Sigmoid colon (tissue), 7 donors: ENCODE results near the gene MINDY2. TPM values are rescaled to one million over a fixed set of nuclear protein-coding genes. Genes with fewer than 3 reads are reported as not detected.

Experiments used
- DNase-seq: peaks from one replicate; pipeline ENCODE4 v3.0.0-alpha.2; 2019
- H3K27ac ChIP-seq, 4 donors: fragments of 200-600 bp; sonication (generic); one replicate each; pipeline ENCODE4 v1.5.1; 2016 to 2019; ENCODE audit warnings: mild to moderate bottlenecking in 1 of 4
- H3K27me3 ChIP-seq, 3 donors: fragments of 200-600 bp; sonication (generic); one replicate each; pipeline ENCODE4 v1.5.1; 2019; ENCODE audit warnings: mild to moderate bottlenecking in 1 of 3
- H3K36me3 ChIP-seq, 4 donors: fragments of 200-600 bp; sonication (generic); one replicate each; pipeline ENCODE4 v1.5.1; 2016 to 2019
- H3K4me1 ChIP-seq, 4 donors: fragments of 200-600 bp; sonication (generic); one replicate each; pipeline ENCODE4 v1.5.1; 2017 to 2019
- H3K4me3 ChIP-seq, 4 donors: fragments of 200-600 bp; sonication (generic); one replicate each; pipeline ENCODE4 v1.5.1; 2017 to 2019; ENCODE audit warnings: mild to moderate bottlenecking in 2 of 4, moderate library complexity in 1 of 4
- H3K9me3 ChIP-seq, 4 donors: fragments of 200-600 bp in 3 of 4; sonication (generic) in 3 of 4; one replicate each; pipeline versions ENCODE4 v1.5.1 to v1.6.1; 2013 to 2019
- CTCF ChIP-seq, 4 experiments: fragments of 450-650 bp in 3 of 4; fragments of 200-600 bp in 1 of 4; IDR thresholded peaks; one replicate each; pipeline ENCODE4 v1.5.1; 2016 to 2019; ENCODE audit warnings: antibody characterized with exemption in 4 of 4, mild to moderate bottlenecking in 3 of 4, moderate library complexity in 2 of 4
- EP300 ChIP-seq, 4 donors: sonication (generic); formaldehyde crosslinking; IDR thresholded peaks; one replicate each; pipeline ENCODE4 v1.6.1; 2017; ENCODE audit warnings: antibody characterized with exemption in 4 of 4
- POLR2A ChIP-seq, 2 donors: fragments of 450-650 bp; IDR thresholded peaks; one replicate each; pipeline ENCODE4 v1.6.1; 2016; ENCODE audit warnings: antibody characterized with exemption in 2 of 2, mild to moderate bottlenecking in 2 of 2, moderate library complexity in 2 of 2
- POLR2AphosphoS5 ChIP-seq, 4 donors: sonication (generic); formaldehyde crosslinking; IDR thresholded peaks; one replicate each; pipeline ENCODE4 v1.6.1; 2017; ENCODE audit warnings: antibody characterized with exemption in 4 of 4
- WGBS, 2 donors: extraction: QIAGEN DNeasy Blood & Tissue Kit; methylation state at CpG; one replicate each; pipeline ENCODE4 v1.1.7; 2013; 5-methylcytosine and 5-hydroxymethylcytosine counted together
- intact Hi-C: fragments of 100-400 bp; cut with DNase I; formaldehyde crosslinking; loops from one replicate; pipeline ENCODE4 v1.15.1; 2023
- polyA plus RNA-seq, 3 donors: library from polyadenylated mRNA; stranded (reverse); fragments of 200-250 nt; gene quantifications; one replicate each; pipeline ENCODE4 v1.2.3, GENCODE V29; 2013
- total RNA-seq, 4 donors: library from RNA; depleted of rRNA; stranded (reverse); fragments of >200 nt; gene quantifications; one replicate each; pipeline ENCODE4 v1.1.0, GENCODE V29; 2016
- donor health status: healthy with polysubstance abuse.
- donor health status: Bipolar disorder and iron deficiency.
- donor health status: healthy.

MINDY2 gene
- total and polyA plus RNA-seq, 7 donors: 1.6 to 28.5 (median 18.0) TPM

- DNase-seq: no peak
- H3K4me3 ChIP-seq: no peak overlapping the region
- intact Hi-C loops: loop anchor here (10.0 kb wide), 1 partner anchor 528 kb away; no protein-coding TSS in a partner anchor
- H3K36me3 ChIP-seq: no peaks in the 10 kb centered on the region
- no peaks in the 10 kb centered on the region for H3K9me3 ChIP-seq
- WGBS, 2 donors: 79 to 83% methylated on average over 3 of the region's 3 CpGs
- H3K27me3 ChIP-seq: no peaks in the 10 kb centered on the region
- TF ChIP-seq POLR2AphosphoS5 (IDR thresholded peaks at IDR 0.05) (no peak), POLR2A (IDR thresholded peaks at IDR 0.05) (no peak), CTCF (IDR thresholded peaks at IDR 0.05) (no peak), EP300 (IDR thresholded peaks at IDR 0.05) (no peak)
- no peak overlapping the region for H3K27ac ChIP-seq
- peaks cover 0 to 11% (median 4%) of the 10 kb centered on the region in 4 donors for H3K4me1 ChIP-seq
Measured at GRCh38 chr15:58752716-58753115, 18.4 kb upstream of the MINDY2 start.

- Histone ChIP-seq H3K27me3 (no peaks in the 10 kb centered on the region), H3K4me3 (no peak overlapping the region), H3K36me3 (no peaks in the 10 kb centered on the region), H3K9me3 (no peaks in the 10 kb centered on the region), H3K27ac (no peak overlapping the region), H3K4me1 (peaks cover 0 to 4% (median 0%) of the 10 kb centered on the region in 4 donors)
- DNase-seq: no peak
- intact Hi-C loops: loop anchor here (10.0 kb wide), 1 partner anchor 531 kb away; no protein-coding TSS in a partner anchor
- WGBS, 2 donors: 99 to 100% methylated on average over 3 of the region's 3 CpGs
- TF ChIP-seq EP300 (IDR thresholded peaks at IDR 0.05) (no peak), POLR2A (IDR thresholded peaks at IDR 0.05) (no peak)
Measured at GRCh38 chr15:58755350-58755749, 15.8 kb upstream of the MINDY2 start.

- no peak overlapping the region for H3K27ac ChIP-seq
- no peak overlapping the region for H3K4me3 ChIP-seq
- no peaks in the 10 kb centered on the region for H3K4me1 ChIP-seq
- WGBS, 2 donors: 48 to 77% methylated on average over 6 of the region's 6 CpGs
- H3K27me3 ChIP-seq: no peaks in the 10 kb centered on the region
- H3K36me3 ChIP-seq: no peaks in the 10 kb centered on the region
- no peak for TF ChIP-seq CTCF (IDR thresholded peaks at IDR 0.05)
- no peak for TF ChIP-seq POLR2AphosphoS5 (IDR thresholded peaks at IDR 0.05)
- TF ChIP-seq EP300 (IDR thresholded peaks at IDR 0.05): no peak
- TF ChIP-seq POLR2A (IDR thresholded peaks at IDR 0.05): no peak
- intact Hi-C loops: loop anchor here (10.0 kb wide), 1 partner anchor 531 kb away; no protein-coding TSS in a partner anchor
- no peak for DNase-seq
- no peaks in the 10 kb centered on the region for H3K9me3 ChIP-seq
Measured at GRCh38 chr15:58755956-58756355, 15.1 kb upstream of the MINDY2 start.

- no peak for TF ChIP-seq CTCF (IDR thresholded peaks at IDR 0.05)
- Histone ChIP-seq H3K4me1 (no peaks in the 10 kb centered on the region), H3K27me3 (no peaks in the 10 kb centered on the region), H3K27ac (no peak overlapping the region), H3K9me3 (no peaks in the 10 kb centered on the region), H3K4me3 (no peak overlapping the region), H3K36me3 (no peaks in the 10 kb centered on the region)
- intact Hi-C loops: loop anchor here (10.0 kb wide), 1 partner anchor 533 kb away; no protein-coding TSS in a partner anchor
- WGBS, 2 donors: 49 to 59% methylated on average over 3 of the region's 3 CpGs
- no peak for DNase-seq
Measured at GRCh38 chr15:58758141-58758540, 13.0 kb upstream of the MINDY2 start.

GRCh38 chr15:58760385-58761009 is 10.6 kb upstream of the MINDY2 start:
- 85 to 90% methylated on average over 7 of the region's 7 CpGs for WGBS, 2 donors
- H3K27ac ChIP-seq: no peak overlapping the region

More at GRCh38 chr15:58760385-58761009, 10.6 kb upstream of the MINDY2 start:
- Histone ChIP-seq H3K9me3 (peaks cover 0 to 3% (median 0%) of the 10 kb centered on the region in 4 donors), H3K36me3 (no peaks in the 10 kb centered on the region), H3K4me1 (no peaks in the 10 kb centered on the region), H3K4me3 (no peak overlapping the region), H3K27me3 (no peaks in the 10 kb centered on the region)
- TF ChIP-seq POLR2A (IDR thresholded peaks at IDR 0.05): no peak
- no peak for TF ChIP-seq CTCF (IDR thresholded peaks at IDR 0.05)
- no peak for TF ChIP-seq EP300 (IDR thresholded peaks at IDR 0.05)
- no peak for TF ChIP-seq POLR2AphosphoS5 (IDR thresholded peaks at IDR 0.05)
- intact Hi-C loops: no loop called here
- DNase-seq: no peak
